MM.1S (cell line): ENCODE measurements around the gene SEMA3D.

Source experiments
- DNase-seq: peaks from one replicate; pipeline ENCODE4 v3.0.0-alpha.2; 2015
- H2AFZ ChIP-seq: fragments of 300-600 bp; sonication (generic); 2 replicates; pipeline ENCODE4 v1.6.0; 2016; ENCODE audit warnings: antibody characterized with exemption, low read length
- H3F3A ChIP-seq: fragments of 300-600 bp; sonication (generic); 2 replicates; pipeline ENCODE4 v1.6.1; 2016; ENCODE audit warnings: mild to moderate bottlenecking, antibody characterized with exemption, low read length, moderate library complexity, mixed read lengths; ENCODE audit not compliant: insufficient read depth
- H3K27ac ChIP-seq: fragments of 300-600 bp; sonication (generic); 2 replicates; pipeline ENCODE4 v1.5.1; 2016; ENCODE audit warnings: mild to moderate bottlenecking, low read length
- H3K27me3 ChIP-seq: fragments of 300-600 bp; sonication (generic); replicated peaks from 2 replicates; pipeline ENCODE4 v1.6.0; 2016; ENCODE audit warnings: low read length; ENCODE audit not compliant: insufficient read depth
- H3K36me3 ChIP-seq: fragments of 300-600 bp; sonication (generic); replicated peaks from 2 replicates; pipeline ENCODE4 v1.6.1; 2016; ENCODE audit warnings: mild to moderate bottlenecking, low read length, mixed read lengths; ENCODE audit not compliant: insufficient read depth
- H3K4me1 ChIP-seq: fragments of 300-600 bp; sonication (generic); 2 replicates; pipeline ENCODE4 v1.6.1; 2016; ENCODE audit warnings: low read length, mixed read lengths
- H3K4me2 ChIP-seq: fragments of 300-600 bp; sonication (generic); 2 replicates; pipeline ENCODE4 v1.6.0; 2016; ENCODE audit warnings: low read depth, low read length
- H3K4me3 ChIP-seq: fragments of 300-600 bp; sonication (generic); 2 replicates; pipeline ENCODE4 v1.5.1; 2016; ENCODE audit warnings: low read length, mixed read lengths
- H3K79me2 ChIP-seq: fragments of 300-600 bp; sonication (generic); 2 replicates; pipeline ENCODE4 v1.6.1; 2016; ENCODE audit warnings: mixed run types, low read length, mixed read lengths
- H3K9ac ChIP-seq: fragments of 300-600 bp; sonication (generic); 2 replicates; pipeline ENCODE4 v1.6.1; 2016; ENCODE audit warnings: low read length, mixed read lengths
- H3K9me2 ChIP-seq: fragments of 300-600 bp; sonication (generic); replicated peaks from 2 replicates; pipeline ENCODE4 v1.6.1; 2016; ENCODE audit warnings: mild to moderate bottlenecking, low read length, mixed read lengths; ENCODE audit not compliant: insufficient read depth
- H3K9me3 ChIP-seq: fragments of 300-600 bp; sonication (generic); replicated peaks from 2 replicates; pipeline ENCODE4 v1.6.1; 2016; ENCODE audit warnings: mild to moderate bottlenecking, low read length, mixed read lengths; ENCODE audit not compliant: insufficient read depth
- H4K20me1 ChIP-seq: fragments of 300-600 bp; sonication (generic); 2 replicates; pipeline ENCODE4 v1.6.1; 2016; ENCODE audit warnings: mild to moderate bottlenecking, low read length, moderate library complexity, mixed read lengths; ENCODE audit not compliant: insufficient read depth
- EZH2 ChIP-seq: fragments of 300-600 bp; sonication (generic); optimal IDR thresholded peaks from 2 replicates; pipeline ENCODE3; 2017; ENCODE audit warnings: low read depth, mild to moderate bottlenecking, antibody characterized with exemption, low read length, mixed read lengths
- EZH2phosphoT487 ChIP-seq: fragments of 300-600 bp; sonication (generic); IDR thresholded peaks from 2 replicates; pipeline ENCODE4 v1.6.1; 2018; ENCODE audit warnings: antibody characterized with exemption, low read length
- TF ChIP-seq, protein P1 (sequence below): fragments of 300-600 bp; sonication (generic); IDR thresholded peaks from 2 replicates; pipeline ENCODE4 v1.5.1; 2016; ENCODE audit warnings: antibody characterized with exemption, low read length, mixed read lengths

SEMA3D gene

DNA sequence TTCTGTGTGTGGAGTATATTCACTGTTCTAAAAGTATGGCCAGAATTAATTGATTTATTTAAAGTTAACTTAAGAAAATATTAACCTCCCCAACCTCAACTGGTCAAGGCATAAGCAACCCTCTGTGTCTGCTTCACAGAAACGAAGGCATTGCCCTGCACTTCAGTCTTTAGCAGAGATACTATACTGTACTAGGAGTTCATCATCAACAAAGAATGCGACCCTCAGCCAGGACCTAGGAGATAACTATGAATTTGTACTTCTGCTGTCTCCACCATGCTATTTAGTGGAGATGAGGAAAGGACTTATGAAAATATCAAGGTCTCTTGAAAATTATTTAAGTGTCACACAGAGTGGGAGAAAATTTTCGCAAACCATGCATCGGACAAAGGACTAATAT is 35.7 kb upstream of the SEMA3D start:
- TF ChIP-seq, protein P1, sequence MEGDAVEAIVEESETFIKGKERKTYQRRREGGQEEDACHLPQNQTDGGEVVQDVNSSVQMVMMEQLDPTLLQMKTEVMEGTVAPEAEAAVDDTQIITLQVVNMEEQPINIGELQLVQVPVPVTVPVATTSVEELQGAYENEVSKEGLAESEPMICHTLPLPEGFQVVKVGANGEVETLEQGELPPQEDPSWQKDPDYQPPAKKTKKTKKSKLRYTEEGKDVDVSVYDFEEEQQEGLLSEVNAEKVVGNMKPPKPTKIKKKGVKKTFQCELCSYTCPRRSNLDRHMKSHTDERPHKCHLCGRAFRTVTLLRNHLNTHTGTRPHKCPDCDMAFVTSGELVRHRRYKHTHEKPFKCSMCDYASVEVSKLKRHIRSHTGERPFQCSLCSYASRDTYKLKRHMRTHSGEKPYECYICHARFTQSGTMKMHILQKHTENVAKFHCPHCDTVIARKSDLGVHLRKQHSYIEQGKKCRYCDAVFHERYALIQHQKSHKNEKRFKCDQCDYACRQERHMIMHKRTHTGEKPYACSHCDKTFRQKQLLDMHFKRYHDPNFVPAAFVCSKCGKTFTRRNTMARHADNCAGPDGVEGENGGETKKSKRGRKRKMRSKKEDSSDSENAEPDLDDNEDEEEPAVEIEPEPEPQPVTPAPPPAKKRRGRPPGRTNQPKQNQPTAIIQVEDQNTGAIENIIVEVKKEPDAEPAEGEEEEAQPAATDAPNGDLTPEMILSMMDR = no peak
- TF ChIP-seq EZH2 (no peak), EZH2phosphoT487 (no peak)
- Histone ChIP-seq H3K9ac (no peak overlapping the region), H3K4me2 (no peak overlapping the region), H3F3A (no peaks in the 10 kb centered on the region), H3K9me3 (no peaks in the 10 kb centered on the region), H3K4me3 (no peak overlapping the region), H3K79me2 (no peaks in the 10 kb centered on the region), H2AFZ (no peak overlapping the region), H3K36me3 (no peaks in the 10 kb centered on the region), H3K27ac (no peak overlapping the region), H4K20me1 (no peaks in the 10 kb centered on the region), H3K4me1 (peaks cover 12% of the 10 kb centered on the region), H3K9me2 (no peaks in the 10 kb centered on the region), H3K27me3 (no peaks in the 10 kb centered on the region)
- no peak for DNase-seq

DNA sequence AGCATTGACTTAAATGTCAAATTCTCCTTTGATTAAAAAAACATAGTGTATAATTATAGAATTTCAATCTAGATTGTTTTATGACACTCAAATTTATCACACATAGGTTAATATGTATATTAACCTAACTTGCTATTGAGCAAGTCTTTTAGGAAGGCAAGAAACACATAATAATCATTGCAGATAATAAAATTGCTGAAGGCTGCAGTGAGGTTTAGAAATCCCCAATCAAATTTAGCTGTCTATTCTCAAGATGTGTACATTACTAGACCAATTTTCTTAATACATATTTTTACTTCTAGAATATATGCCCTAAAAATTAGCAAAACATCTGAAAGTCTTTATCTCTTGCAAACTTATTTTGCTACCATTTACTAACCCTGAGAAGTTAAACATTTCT is 34.9 kb upstream of the SEMA3D start:
- Histone ChIP-seq H3K36me3 (no peaks in the 10 kb centered on the region), H3F3A (no peaks in the 10 kb centered on the region), H3K9me3 (no peaks in the 10 kb centered on the region), H2AFZ (no peak overlapping the region), H4K20me1 (no peaks in the 10 kb centered on the region), H3K9me2 (no peaks in the 10 kb centered on the region), H3K4me2 (no peak overlapping the region), H3K27ac (no peak overlapping the region), H3K4me3 (no peak overlapping the region), H3K4me1 (peaks cover 12% of the 10 kb centered on the region), H3K9ac (no peak overlapping the region), H3K79me2 (no peaks in the 10 kb centered on the region), H3K27me3 (no peaks in the 10 kb centered on the region)
- no peak for DNase-seq
- TF ChIP-seq EZH2phosphoT487 (no peak), EZH2 (no peak)
- TF ChIP-seq, protein P1 = no peak

DNA sequence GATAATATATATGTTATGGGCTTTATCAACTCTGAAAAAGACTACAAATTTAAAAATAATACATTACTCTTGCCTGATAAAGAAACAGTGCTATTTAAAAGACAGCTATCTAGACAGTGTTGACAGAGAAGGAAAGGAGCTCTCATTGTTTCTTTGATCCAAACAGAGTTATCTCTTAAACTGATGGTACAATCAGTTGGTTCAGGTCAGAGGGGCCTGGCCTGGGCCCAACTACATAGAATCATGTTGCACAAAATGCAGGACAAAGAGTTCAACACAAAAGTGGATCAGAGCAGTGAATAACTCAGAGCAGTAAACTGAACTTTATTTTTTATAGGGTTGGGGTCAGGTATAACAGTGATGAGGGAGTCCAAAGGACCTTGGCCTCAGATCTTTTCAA is 33.8 kb upstream of the SEMA3D start:
- Histone ChIP-seq H3K4me2 (no peak overlapping the region), H3K4me3 (no peak overlapping the region), H3K4me1 (peaks cover 12% of the 10 kb centered on the region), H3F3A (no peaks in the 10 kb centered on the region), H3K79me2 (no peaks in the 10 kb centered on the region), H3K9ac (no peak overlapping the region), H3K9me2 (no peaks in the 10 kb centered on the region), H4K20me1 (no peaks in the 10 kb centered on the region), H3K36me3 (no peaks in the 10 kb centered on the region), H3K27ac (no peak overlapping the region), H3K27me3 (no peaks in the 10 kb centered on the region), H3K9me3 (no peaks in the 10 kb centered on the region), H2AFZ (no peak overlapping the region)
- TF ChIP-seq, protein P1 = no peak
- DNase-seq = no peak

DNA sequence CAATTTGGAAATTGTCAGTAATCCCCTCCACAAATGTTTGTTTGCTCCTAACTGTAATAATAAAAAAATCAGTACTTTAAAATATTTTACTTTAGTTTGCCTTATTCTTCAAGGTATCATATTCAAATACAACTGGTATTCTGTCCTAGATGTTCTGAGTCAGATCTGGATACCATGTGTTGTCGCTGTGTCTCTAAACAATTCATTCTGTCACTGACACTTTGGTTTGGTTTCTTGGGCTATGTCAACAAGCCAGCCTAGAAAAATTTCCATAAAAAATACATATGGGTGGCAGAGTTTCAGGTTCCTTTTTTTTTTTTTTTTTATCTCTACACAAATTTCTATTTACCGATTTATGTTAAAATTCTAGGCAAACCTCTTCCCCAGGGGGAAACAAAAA is 33.2 kb upstream of the SEMA3D start:
- H2AFZ ChIP-seq = no peak overlapping the region
- no peak overlapping the region for H3K4me3 ChIP-seq
- no peaks in the 10 kb centered on the region for H3K27me3 ChIP-seq
- H3K9me2 ChIP-seq = no peaks in the 10 kb centered on the region
- DNase-seq = no peak
- no peak overlapping the region for H3K9ac ChIP-seq
- TF ChIP-seq EZH2 (no peak), EZH2phosphoT487 (no peak)
- TF ChIP-seq, protein P1 = no peak
- H3F3A ChIP-seq = no peaks in the 10 kb centered on the region
- H4K20me1 ChIP-seq = no peaks in the 10 kb centered on the region
- H3K27ac ChIP-seq = no peak overlapping the region
- H3K4me1 ChIP-seq = peaks cover 9% of the 10 kb centered on the region; the same call in 1 of the 2 replicates
- no peaks in the 10 kb centered on the region for H3K36me3 ChIP-seq
- no peak overlapping the region for H3K4me2 ChIP-seq
- no peaks in the 10 kb centered on the region for H3K9me3 ChIP-seq
- H3K79me2 ChIP-seq = no peaks in the 10 kb centered on the region
